Measurements from ENCODE around the gene IFNL4.
"Not testable (repeated sequence)": the region's sequence is repeated elsewhere in the genome, so short reads cannot be mapped to it uniquely, and the experiment has no call there.

IFNL4 gene

DNA sequence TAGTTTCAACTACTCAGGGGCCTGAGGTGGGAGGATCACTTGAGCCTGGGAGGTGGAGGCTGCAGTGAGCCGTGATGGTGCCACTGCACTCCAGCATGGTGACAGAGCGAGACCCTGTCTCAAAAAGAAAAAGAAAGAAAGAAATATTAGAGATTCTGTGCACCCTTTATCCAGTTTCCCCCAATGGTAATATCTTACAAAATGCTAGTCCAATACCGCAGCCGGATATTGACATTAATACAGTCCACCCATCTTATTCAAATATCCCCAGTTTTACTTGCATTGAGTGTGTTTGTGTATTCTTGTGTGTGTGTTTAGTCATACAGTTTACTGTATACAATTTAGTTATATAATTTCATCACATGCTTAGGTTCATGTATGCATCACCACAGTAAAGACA, 8.6 kb upstream of the IFNL4 start:
- DNase-seq (ENCODE audit: low spot score): no peak

DNA sequence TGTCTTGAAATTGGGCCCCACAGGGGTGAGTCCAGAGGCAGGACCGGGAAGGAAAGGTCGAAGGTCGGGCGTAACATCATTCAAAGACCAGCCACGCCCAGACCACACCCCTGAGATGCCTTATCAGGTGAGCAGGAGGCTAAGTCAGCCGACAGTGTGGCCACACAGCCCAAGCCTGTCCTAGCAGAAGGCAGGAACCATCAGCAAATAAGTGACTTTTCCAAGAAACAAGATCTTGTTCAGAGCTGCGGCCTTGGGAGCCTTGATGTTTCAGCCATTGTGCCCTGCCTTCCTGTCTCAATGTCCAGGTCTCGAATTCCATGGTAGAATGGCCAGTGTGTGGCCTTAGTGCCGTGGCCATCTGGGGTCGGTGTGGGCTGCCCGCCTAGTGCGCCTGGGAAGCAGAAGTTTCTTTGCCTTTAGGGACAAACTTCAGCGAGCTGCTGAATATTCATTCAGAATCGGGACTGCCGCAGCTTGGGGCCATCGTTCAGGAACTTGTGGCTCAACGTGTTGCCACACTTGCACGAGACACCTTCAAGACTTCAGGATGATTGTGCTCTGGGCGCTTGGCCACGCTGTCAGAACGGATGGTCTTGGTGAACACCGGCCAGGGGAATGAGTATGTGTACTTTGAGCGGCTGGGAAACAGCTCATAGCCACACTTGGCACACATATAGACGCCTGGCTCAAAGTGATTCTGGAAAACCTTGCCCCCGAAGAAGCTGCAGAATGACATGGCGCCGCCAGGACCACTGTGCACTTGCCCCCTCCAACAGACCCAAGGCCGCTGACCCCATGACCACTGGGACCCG, 6.1 kb upstream of the IFNL4 start:
- no peak for DNase-seq (ENCODE audit: low spot score)

DNA sequence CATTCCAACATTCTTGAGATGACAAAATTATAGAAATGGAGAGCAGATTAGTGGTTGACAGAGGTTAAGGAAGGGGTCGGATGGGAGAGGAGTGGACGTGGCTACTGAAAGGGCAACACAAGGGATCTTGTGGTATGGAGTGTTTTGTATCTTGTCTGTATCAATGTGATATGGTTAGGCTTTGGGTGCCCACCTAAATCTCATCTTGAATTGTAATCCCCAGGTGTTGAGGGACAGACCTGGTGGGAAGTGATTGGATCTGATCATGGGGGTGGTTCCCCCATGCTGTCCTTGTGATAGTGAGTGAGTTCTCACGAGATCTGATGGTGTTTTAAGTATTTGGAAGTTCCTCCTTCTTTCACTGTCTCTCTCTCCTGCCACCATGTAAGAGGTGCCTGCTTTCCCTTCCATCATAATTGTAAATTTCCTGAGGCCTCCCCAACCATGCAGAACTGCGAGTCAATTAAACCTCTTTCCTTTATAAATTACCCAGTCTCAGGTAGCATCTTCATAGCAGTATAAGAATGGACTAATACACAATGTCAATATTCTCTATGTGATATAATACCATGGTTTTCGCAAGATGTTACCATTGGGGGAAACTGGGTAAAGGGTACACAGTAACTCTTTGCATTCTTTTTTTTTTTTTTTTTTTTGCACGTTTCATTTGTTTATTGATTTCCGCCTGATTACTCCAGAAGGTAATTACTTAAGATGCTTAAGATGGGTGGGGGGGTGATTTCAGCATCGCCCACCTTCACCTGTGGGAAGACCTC, 4.9 kb upstream of the IFNL4 start:
- no peak for DNase-seq (ENCODE audit: low spot score)

DNA sequence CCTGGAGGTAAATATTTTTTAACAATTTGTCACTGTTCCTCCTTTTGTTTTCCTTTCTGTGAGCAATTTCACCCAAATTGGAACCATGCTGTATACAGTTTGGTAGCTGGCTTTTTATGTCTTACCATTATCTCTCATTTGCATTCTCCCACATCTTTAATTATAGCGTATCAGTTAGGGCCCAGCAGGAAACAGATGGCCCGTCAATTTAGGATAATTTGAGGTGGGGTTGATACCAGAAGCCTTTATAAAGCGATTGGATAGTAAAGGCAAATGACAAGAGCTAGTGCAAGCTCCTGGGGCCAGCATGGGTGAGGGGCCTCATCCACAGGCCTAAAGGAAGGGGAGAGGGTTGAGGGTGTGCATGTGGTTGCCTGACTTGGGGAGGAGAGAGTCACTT, 3.8 kb upstream of the IFNL4 start:
- DNase-seq (ENCODE audit: low spot score): no peak

DNA sequence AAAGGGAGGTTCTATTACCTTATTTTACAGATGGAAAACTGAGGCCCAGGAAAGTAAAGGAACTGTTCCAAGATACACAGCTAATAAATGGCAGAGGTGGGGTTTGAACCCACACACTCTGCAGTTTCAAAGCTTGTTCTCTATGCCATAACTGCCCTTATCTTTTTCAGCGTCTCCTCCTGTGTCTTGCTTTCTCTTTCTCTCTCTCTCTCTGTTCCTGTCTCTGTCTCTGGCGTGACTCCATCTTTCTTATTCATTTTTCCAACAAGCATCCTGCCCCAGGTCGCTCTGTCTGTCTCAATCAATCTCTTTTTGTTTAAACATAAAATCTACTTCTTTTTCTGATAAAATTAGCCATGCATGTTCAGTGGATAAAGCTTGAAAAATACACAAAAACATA, 3.2 kb upstream of the IFNL4 start:
- no peak for DNase-seq (ENCODE audit: low spot score)

DNA sequence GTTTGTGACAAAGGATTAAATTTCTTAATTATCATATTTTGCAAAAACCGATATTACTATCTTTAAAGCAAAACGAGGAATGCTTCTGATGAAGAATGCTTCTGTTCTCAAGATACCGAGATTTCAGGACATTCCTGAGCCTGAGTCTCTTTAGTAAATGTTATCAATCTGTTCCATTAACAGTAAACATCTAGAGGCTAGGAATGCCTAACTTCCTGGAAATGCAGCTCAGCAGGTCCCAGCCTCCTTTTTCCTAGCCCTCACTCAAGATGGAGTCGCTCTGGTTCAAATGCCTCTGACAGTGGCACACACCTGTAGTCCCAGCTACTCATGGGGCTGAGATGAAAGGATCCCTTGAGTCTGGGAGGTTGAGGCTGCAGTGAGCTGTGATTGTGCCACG, 2.4 kb upstream of the IFNL4 start:
- no peak for DNase-seq (ENCODE audit: low spot score)

DNA sequence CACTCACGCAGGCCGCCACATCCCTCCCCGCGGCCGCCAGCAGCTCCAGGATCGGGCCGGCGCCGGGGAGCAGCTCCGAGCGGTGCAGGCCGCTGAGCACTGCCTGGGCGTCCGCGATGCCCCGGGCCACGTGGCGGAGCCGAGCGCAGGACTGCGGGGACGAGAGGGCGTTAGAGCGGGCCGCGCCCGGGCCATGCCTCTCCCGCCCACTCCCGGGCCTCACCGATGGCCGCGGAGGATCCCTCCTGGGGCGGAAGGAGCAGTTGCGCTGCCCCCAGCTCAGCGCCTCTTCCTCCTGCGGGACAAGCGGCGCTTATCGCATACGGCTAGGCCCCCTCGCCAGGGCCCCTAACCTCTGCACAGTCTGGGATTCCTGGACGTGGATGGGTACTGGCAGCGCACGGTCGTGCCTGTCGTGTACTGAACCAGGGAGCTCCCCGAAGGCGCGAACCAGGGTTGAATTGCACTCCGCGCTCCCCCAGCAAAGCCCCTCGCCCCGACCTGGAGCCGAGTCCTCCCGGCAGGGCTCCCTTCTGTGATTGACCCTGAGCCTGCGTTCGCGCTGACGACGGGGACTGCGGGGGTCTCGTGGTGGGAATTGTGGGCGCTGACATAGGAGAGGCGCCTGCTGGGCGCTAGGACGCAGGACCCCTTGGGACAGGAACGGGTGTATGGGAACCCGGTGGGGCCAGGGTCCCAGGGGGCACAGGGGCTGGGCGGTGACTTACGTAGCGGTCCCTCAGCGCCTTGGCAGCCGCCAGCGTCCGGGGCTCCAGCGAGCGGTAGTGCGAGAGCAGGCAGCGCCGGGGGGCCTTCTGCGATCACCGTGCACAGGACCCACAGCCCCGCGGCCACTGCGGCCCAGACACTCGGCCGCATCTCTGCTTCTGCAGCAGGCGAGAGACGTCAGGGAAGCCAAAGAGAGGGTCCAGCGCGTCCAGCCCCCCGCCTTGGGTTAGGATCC, 673 bp downstream of the IFNL4 start:
- DNase-seq (ENCODE audit: low spot score): no peak

DNA sequence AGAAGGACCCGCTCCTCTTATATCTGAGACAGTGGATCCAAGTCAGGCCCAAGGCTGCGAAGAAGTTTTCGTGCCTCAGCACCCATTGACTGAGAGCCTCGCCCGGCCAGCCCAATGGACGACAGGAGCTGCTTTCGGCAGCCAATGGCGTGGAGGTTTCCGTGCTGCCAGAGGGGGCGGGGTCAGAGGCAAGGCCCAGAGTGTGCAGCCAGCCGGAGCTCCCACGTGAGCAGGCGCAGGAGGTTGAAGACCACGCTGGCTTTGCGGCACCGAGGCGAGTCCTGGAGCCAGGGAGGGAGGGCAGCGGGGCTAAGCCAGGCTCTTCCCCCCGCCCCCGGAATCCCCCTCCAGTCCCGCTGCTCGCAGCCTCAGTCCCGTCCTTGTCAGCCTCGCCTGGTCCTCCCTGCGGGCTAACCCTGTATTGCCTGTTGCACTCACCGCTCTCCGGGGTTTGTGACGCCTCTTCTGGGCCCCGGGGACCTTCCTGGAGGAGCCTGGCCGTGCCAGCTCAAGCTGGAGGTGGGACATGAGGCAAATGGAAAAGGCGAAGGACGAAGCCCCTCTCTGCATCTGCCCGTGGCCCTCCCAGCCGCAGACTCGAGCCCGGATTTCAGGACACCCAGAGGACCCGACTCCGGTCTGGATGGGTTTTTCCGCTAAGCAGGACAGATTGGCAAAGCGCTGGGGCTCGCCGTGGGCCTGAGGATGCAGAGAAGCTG, 1.5 kb downstream of the IFNL4 start:
- peak; percentile 43 for DNase-seq (ENCODE audit: low spot score)

DNA sequence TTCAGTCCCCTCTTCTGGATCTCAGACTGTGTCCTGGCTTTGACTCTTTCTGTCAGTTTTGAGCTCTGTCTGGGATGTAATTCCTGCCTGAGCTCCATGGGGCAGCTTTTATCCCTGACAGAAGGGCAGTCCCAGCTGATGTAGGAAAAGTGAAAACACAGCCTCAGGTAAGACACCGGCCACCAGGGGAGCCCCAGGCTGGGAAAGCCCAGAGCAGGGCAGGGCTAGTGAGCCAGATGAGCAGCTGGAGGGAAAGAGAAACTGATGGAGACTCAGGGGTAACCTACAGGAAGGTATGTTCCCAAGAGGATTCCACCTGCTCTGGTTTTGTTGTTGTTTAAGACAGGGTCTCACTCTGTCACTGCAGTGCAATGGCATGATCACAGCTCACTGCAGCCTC, 3.5 kb downstream of the IFNL4 start:
- not testable (repeated sequence) for DNase-seq (ENCODE audit: low spot score)

DNA sequence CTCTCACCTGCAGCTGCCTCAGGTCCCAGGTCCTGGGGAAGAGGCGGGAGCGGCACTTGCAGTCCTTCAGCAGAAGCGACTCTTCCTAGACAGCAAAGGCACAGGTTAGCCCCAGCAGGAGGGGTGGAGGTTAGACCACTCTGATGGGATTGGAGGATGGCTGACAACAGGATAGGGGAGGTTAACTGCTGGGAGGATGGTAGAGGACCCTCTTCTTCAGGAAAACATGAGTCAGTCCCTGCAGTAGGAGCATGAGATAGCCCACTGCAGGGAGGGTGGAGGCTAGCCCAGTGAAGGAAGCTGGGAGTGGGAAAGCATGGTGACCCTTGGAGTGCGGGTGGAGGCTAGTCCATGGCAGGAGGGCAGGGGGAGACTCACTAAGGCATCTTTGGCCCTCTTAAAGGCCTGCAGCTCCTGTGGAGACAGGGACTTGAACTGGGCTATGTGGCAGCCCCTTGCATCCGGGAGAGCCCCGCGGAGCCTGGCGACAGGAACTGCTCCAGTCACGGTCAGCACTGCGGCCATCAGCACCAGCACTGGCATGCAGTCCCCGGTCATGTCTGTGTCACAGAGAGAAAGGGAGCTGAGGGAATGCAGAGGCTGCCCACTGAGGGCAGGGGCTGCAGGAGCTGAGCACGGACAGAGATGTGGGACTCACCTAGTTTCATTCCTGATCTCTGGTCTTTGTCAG, 4.1 kb downstream of the IFNL4 start, which contains the start of gene IFNL3:
Gene IFNL3, minus strand, starts transcription at position 597 of the 691 bp plus-strand sequence. Its CDS starts 39 bp downstream, at position 558.
- not testable (repeated sequence) for DNase-seq (ENCODE audit: low spot score)

DNA sequence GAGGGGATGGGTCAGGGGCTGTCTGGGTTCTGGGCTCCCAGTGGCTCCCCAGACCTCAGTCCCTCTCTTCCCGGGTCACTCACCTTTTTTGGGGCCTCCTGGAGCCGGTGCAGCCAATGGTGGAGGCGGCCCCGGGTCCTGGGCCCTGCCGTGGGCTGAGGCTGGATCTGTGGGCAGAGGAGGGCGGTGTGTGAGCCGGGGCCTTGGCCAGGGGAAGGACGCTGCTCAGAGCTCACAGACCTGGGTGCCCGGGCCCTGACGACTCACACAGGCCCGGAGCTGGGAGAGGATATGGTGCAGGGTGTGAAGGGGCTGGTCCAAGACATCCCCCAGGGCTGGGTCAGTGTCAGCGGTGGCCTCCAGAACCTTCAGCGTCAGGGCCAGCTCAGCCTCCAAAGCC, 4.9 kb downstream of the IFNL4 start:
- DNase-seq (ENCODE audit: low spot score): not testable (repeated sequence)

DNA sequence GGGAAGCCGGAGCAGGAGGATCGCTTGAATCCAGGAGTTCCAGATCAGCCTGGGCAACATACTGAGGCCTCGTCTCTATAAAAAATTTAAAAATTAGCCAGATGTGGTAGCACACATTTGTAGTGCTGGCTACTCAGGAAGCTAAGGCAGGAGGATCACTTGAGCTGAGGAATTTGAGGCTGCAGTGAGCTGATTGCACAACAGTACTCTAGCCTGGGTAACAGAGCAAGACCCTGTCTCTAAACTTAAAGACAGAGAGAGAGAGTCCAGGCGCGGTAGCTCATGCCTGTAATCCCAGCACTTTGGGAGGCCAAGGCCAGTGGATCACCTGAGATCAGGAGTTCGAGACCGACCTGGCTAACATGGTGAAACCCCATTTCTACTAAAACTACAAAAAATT, 8.2 kb downstream of the IFNL4 start:
- DNase-seq (ENCODE audit: low spot score): no peak

DNA sequence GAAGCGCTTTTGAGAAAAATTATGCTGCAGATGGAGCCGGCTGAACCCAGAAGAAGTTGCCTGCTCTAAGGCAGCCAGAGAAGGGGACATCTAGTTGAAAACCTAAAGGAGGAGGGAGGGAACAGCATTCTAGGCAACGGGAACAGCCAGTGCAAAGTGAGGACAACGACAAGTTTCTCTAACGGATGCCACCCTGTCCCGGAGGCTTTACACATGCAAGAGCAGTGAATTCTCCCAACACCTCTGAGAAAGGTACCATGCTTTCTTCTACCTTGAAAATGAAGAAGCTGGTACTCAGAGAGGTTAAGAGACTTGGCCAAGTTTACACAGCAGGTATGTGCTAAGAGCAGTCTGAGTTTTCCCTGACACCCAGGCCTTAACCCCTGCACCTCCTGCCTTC, 9.7 kb downstream of the IFNL4 start:
- DNase-seq (ENCODE audit: low spot score): no peak

DNA sequence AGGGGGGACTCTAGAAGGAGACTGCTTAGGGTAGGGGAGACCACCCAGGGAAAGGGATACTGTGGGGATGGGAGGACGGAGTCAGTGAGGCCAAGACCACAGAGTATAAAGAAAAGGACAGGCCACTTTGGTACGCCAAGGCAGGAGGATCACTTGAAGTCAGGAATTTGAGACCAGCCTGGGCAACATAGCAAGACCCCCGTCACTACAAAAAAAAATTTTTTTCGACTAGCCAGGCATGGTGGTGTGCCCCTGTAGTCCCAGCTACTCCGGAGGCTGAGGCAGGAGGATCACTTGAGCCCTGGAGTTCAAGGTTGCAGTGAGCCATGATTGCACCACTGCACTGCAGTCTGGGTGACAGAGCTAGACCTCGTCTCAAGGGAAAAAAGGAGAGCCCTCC, 10.4 kb downstream of the IFNL4 start:
- no peak for DNase-seq (ENCODE audit: low spot score)

DNA sequence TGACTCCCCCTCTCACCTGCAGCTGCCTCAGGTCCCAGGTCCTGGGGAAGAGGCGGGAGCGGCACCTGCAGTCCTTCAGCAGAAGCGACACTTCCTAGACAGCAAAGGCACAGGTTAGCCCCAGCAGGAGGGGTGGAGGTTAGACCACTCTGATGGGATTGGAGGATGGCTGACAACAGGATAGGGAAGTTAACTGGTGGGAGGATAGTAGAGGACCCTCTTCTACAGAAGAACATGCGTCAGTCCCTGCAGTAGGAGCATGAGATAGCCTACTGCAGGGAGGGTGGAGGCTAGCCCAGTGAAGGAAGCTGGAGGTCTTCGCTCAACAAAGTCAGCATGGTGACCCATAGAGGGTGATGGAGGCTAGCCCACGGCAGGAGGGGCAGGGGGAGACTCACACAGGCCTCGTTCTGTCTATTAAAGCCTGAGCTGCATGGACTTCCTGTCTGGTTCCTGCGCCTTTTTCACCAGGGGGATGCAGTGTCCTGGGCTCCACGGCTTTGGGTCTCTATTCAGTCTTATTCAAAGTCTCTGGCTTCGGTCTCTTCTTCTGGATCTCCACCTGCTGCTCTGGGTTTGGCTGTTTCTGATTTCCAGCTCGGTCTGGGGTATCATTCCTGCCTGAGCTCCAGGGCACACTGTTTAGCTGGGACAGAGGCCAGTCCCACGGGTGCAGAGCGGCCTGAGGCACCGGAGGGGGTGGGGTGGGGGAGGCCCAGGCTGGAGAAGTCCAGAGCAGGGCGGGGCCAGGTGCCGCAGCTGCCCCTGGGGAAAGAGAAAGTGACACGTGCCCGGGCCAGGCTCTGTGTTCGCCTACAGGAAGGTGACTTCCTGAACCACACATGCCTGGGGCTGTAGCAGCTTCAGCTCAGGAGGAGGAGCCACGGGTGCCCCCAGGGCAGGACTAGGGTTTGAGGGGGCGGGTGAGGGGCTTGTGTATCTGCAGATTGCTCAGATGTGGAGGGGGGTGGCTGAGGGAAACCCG, 11.2 kb downstream of the IFNL4 start:
- peak; percentile 26 for DNase-seq (ENCODE audit: low spot score)

DNA sequence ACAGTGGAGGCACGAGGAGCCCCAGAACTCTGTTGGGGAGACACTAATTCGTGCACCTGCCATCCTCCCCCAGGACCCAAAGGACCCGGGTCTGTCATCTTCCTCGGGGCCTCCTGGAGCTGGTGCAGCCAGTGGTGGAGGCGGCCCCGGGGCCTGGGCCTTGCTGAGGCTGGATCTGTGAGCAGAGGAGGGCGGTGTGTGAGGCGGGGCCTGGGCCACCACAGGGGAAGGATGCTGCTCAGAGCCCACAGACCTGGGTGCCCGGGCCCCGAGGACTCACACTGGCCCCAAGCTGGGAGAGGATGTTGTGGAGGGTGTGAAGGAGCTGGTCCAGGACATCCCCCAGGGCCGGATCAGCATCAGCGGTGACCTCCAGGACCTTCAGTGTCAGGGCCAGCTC, 12.1 kb downstream of the IFNL4 start:
- no peak for DNase-seq (ENCODE audit: low spot score)

DNA sequence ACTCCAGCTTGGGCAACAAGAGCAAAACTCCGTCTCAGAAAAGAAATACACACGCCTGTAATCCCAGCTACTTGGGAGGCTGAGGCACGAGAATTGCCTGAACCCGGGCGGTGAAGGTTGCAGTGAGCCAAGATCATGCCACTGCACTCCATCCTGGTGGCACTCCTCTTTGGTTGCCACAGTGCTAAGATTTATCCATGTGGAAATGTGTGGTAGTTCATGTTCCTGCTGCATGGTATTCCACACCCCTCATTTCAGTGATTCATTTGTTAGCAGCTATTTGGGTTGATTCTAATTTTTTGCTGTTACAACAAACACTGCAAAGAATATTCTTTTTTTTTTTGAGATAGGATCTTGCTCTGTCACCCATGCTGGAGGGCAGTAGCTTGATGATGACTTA, 15.9 kb downstream of the IFNL4 start:
- DNase-seq (ENCODE audit: low spot score): no peak

DNA sequence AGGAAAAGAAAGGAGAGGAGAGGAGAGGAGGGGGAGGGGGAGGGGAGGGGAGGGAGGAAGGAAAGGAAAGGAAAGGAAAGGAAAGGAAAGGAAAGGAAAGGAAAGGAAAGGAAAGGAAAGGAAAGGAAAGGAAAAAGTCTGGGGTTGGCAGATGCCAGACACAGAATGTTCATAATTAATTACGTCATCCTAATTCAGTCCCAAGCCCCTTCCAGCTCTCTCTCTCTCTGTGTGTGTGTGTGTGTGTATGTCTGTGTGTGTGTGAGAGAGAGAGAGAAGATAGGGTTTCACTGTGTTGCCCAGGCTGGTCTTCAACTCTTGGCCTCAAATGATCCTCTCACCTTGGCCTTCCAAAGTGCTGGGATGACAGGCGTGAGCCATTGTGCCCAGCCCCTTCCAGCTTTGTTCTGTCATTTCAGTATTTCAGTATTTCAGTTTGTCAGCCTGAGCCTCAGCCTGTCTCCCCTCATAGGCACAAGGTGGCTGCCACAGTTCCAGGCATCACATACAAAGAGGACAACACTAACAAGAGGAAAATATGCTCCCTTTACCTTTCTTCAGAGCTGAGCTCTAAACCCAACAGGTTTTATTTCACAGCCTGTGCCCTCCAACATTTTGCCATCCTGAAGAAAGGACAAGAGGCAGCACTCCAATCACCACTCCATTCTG, 18.4 kb downstream of the IFNL4 start:
- no peak for DNase-seq (ENCODE audit: low spot score)

DNA sequence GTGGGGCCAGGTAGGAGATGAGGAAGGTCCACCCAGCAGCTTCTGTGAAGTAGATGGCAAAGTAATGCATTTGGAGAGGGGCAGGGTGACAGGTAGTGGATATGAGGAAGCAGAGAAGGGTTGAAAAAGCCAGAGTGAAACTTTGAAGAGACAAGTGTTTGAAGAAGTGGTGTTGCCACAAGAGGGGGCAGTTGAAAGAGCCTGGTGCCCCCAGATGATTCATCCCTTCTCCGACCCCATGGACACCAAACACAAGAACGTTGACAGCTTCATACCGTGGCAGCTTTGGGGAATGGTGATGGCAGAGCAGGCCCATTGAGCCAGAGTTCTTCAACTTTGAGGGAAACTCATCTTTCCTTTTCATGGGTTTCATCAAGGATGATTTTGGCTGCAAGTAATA, 23.7 kb downstream of the IFNL4 start:
- no peak for DNase-seq (ENCODE audit: low spot score)
